Ascending aorta (tissue), 2 donors: ENCODE measurements around the gene TEAD4. TPM values are rescaled to one million over a fixed set of nuclear protein-coding genes. Genes with fewer than 3 reads are reported as not detected.

ENCODE experiments used
- DNase-seq, 2 donors: peaks; one replicate each; pipeline ENCODE4 v3.0.0-alpha.2; 2019; ENCODE audit warnings: low spot score in 2 of 2
- H3K27ac ChIP-seq, 2 donors: fragments of 200-600 bp; sonication (generic); one replicate each; pipeline ENCODE4 v1.5.1; 2016 to 2017; ENCODE audit warnings: mild to moderate bottlenecking in 1 of 2
- H3K27me3 ChIP-seq: fragments of 200-600 bp; sonication (generic); one replicate; pipeline ENCODE4 v1.5.1; 2017
- H3K36me3 ChIP-seq, 2 donors: fragments of 200-600 bp; sonication (generic); one replicate each; pipeline ENCODE4 v1.5.1; 2016
- H3K4me1 ChIP-seq, 2 donors: fragments of 200-600 bp; sonication (generic); one replicate each; pipeline ENCODE4 v1.5.1; 2016 to 2017; ENCODE audit warnings: mild to moderate bottlenecking in 1 of 2
- H3K4me3 ChIP-seq, 2 donors: fragments of 200-600 bp; sonication (generic); one replicate each; pipeline ENCODE4 v1.5.1; 2016 to 2017; ENCODE audit warnings: mild to moderate bottlenecking in 1 of 2
- H3K9me3 ChIP-seq, 2 donors: fragments of 200-600 bp; sonication (generic); one replicate each; pipeline ENCODE4 v1.5.1; 2016
- intact Hi-C: fragments of 100-400 bp; cut with DNase I; formaldehyde crosslinking; loops from one replicate; pipeline ENCODE4 v1.15.1; 2023
- total RNA-seq: library from RNA; depleted of rRNA; stranded (reverse); fragments of >200 nt; gene quantifications from one replicate; pipeline ENCODE4 v1.1.0, GENCODE V29; 2016
- TF ChIP-seq, protein P1 (sequence below), 3 experiments: fragments of 200-600 bp in 2 of 3; fragments of 450-650 bp in 1 of 3; sonication (generic) in 2 of 3; IDR thresholded peaks; one replicate each; pipeline ENCODE4 v1.5.1; 2016 to 2019; ENCODE audit warnings: antibody characterized with exemption in 3 of 3, mild to moderate bottlenecking in 1 of 3, moderate library complexity in 1 of 3

TEAD4 gene
- total RNA-seq, 1 donor from 2014 or later: 76.1 TPM

DNA sequence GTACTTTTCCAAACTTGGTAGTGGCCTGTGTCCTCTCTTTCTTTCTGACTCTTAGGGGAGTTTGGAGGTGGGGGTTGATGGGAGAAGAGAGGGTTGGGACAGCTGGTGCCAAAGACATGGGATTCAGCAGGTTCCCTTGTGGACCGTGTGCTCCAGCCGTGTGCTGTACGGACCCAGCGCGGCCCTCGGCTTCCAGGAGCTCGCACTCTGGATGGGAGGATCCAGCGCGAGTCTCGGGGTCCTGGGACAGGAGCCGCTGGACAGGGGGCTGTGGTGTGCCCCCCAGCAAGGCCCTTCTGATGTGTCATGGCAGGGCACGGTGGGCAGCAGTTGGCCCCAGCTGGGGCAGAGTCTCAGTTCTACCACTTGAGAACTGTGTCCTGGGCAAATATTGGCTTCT lies 73.0 kb downstream of the TEAD4 start:
- H3K9me3 ChIP-seq: no peaks in the 10 kb centered on the region
- H3K4me3 ChIP-seq: no peak overlapping the region
- no peaks in the 10 kb centered on the region for H3K4me1 ChIP-seq
- no peaks in the 10 kb centered on the region for H3K27me3 ChIP-seq
- peaks cover 13 to 19% of the 10 kb centered on the region in 2 donors for H3K36me3 ChIP-seq
- H3K27ac ChIP-seq: no peak overlapping the region
- TF ChIP-seq, protein P1, sequence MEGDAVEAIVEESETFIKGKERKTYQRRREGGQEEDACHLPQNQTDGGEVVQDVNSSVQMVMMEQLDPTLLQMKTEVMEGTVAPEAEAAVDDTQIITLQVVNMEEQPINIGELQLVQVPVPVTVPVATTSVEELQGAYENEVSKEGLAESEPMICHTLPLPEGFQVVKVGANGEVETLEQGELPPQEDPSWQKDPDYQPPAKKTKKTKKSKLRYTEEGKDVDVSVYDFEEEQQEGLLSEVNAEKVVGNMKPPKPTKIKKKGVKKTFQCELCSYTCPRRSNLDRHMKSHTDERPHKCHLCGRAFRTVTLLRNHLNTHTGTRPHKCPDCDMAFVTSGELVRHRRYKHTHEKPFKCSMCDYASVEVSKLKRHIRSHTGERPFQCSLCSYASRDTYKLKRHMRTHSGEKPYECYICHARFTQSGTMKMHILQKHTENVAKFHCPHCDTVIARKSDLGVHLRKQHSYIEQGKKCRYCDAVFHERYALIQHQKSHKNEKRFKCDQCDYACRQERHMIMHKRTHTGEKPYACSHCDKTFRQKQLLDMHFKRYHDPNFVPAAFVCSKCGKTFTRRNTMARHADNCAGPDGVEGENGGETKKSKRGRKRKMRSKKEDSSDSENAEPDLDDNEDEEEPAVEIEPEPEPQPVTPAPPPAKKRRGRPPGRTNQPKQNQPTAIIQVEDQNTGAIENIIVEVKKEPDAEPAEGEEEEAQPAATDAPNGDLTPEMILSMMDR (IDR thresholded peaks at IDR 0.05): no peak
- DNase-seq: no peak
- intact Hi-C loops: no loop called here

GRCh38 chr12:3032770-3033538 lies 73.8 kb downstream of the TEAD4 start:
- intact Hi-C loops: no loop called here
- Histone ChIP-seq H3K4me3 (no peak overlapping the region), H3K9me3 (no peaks in the 10 kb centered on the region), H3K27me3 (no peaks in the 10 kb centered on the region), H3K4me1 (no peaks in the 10 kb centered on the region), H3K27ac (no peak overlapping the region), H3K36me3 (peaks cover 16 to 23% of the 10 kb centered on the region in 2 donors)
- DNase-seq: no peak
- TF ChIP-seq, protein P1 (IDR thresholded peaks at IDR 0.05): no peak

GRCh38 chr12:3033539-3033867 lies 74.3 kb downstream of the TEAD4 start:
- TF ChIP-seq, protein P1 (IDR thresholded peaks at IDR 0.05): no peak
- no peak overlapping the region for H3K27ac ChIP-seq

DNA sequence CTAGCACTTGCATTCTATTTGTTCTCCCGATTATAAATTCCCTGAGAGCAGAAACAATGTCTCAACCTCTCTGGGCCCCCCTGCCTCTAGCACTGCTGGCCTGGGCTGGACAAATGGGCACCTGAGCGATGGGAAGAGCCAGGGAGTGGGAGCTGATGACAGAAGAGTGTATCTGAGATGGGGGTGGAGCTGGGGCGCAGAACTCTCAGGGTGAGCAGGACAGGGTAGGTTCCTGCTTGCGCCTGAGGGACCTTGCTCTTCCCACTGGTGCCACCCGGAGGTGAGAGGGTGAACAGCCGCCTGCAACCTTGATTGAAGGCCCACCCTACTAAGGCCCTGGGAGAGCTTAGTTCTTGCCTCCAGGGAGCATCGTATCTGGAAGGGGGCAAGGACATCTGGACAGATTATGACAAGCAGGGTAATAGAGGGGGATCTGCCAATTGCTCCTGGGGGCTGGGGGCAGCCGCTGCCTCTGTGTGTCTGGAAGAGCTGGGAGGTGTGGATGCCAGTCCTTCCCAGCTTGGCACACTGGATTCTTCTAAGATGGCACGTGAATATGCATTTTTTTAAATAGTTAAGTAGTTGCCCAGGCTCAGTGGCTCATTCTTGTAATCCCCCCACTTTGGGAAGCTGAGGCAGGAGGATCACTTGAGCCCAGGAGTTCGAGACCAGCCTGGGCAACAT lies 75.0 kb downstream of the TEAD4 start:
- Histone ChIP-seq H3K36me3 (peaks cover 15 to 28% of the 10 kb centered on the region in 2 donors), H3K27me3 (no peaks in the 10 kb centered on the region), H3K9me3 (no peaks in the 10 kb centered on the region), H3K4me3 (no peak overlapping the region), H3K27ac (no peak overlapping the region), H3K4me1 (no peaks in the 10 kb centered on the region)
- TF ChIP-seq, protein P1 (IDR thresholded peaks at IDR 0.05): peak; percentile 53 to 70 (median 62)
- intact Hi-C loops: loop anchor here (1.0 kb wide), 1 partner anchor 149 kb away; no protein-coding TSS in a partner anchor
- DNase-seq: no peak

More at GRCh38 chr12:3033539-3033867, 74.3 kb downstream of the TEAD4 start:
- Histone ChIP-seq H3K9me3 (no peaks in the 10 kb centered on the region), H3K4me3 (no peak overlapping the region), H3K4me1 (no peaks in the 10 kb centered on the region), H3K36me3 (peaks cover 16 to 25% of the 10 kb centered on the region in 2 donors), H3K27me3 (no peaks in the 10 kb centered on the region)
- DNase-seq: no peak
- intact Hi-C loops: no loop called here

- TF ChIP-seq, protein P1 (IDR thresholded peaks at IDR 0.05): no peak
- Histone ChIP-seq H3K4me1 (no peaks in the 10 kb centered on the region), H3K36me3 (peaks cover 14 to 29% of the 10 kb centered on the region in 2 donors), H3K4me3 (no peak overlapping the region), H3K9me3 (no peaks in the 10 kb centered on the region), H3K27ac (no peak overlapping the region), H3K27me3 (no peaks in the 10 kb centered on the region)
- no peak for DNase-seq
- intact Hi-C loops: no loop called here
Observed at GRCh38 chr12:3035171-3035570, 76.0 kb downstream of the TEAD4 start.
